ENCODE results near the gene ATOH8.

DNA sequence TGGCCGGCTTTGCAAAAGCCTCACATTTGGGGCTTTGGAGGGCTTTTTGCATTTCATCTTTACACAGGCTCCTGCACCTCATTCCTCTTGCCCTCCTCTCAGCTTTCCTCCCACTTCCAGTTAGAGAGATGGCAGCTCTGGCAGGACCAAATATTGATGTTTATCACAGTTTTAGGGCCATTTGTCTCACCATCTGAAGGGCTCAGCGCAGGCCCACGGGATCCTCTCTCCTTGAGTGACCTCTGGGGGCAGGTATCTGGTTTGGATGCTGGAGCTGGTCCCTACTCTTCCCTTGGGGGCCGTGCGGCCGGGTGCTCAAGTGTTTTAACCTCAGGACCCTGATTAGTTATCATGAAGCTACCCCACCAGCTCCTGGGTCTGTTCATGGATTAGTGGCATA lies 19.9 kb downstream of the ATOH8 start:
- TF ChIP-seq, protein P1, sequence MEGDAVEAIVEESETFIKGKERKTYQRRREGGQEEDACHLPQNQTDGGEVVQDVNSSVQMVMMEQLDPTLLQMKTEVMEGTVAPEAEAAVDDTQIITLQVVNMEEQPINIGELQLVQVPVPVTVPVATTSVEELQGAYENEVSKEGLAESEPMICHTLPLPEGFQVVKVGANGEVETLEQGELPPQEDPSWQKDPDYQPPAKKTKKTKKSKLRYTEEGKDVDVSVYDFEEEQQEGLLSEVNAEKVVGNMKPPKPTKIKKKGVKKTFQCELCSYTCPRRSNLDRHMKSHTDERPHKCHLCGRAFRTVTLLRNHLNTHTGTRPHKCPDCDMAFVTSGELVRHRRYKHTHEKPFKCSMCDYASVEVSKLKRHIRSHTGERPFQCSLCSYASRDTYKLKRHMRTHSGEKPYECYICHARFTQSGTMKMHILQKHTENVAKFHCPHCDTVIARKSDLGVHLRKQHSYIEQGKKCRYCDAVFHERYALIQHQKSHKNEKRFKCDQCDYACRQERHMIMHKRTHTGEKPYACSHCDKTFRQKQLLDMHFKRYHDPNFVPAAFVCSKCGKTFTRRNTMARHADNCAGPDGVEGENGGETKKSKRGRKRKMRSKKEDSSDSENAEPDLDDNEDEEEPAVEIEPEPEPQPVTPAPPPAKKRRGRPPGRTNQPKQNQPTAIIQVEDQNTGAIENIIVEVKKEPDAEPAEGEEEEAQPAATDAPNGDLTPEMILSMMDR (IDR thresholded peaks at IDR 0.05), result no peak
- no peak for TF ChIP-seq POLR2A (IDR thresholded peaks at IDR 0.05)

Data from thyroid gland (tissue), 4 donors.